Left lung (tissue), 10 donors: ENCODE measurements around the gene F2RL2. TPM values are rescaled to one million over a fixed set of nuclear protein-coding genes. Genes with fewer than 3 reads are reported as not detected.

Experiments
- ATAC-seq: fragments of 200-7000 bp; cut with Tn5 transposase; one replicate; pipeline ENCODE4 v1.9.1; 2020; ENCODE audit warnings: moderate library complexity
- DNase-seq, 4 donors: peaks; one replicate each; pipeline ENCODE4 v3.0.0-alpha.2; 2013 to 2020
- H3K27ac ChIP-seq, 2 donors: fragments of 200-600 bp; sonication (generic) in 1 of 2; one replicate each; pipeline versions ENCODE4 v1.5.0 to v1.8.0; 2020 to 2021
- H3K27me3 ChIP-seq, 2 donors: fragments of 200-600 bp; sonication (generic) in 1 of 2; one replicate each; pipeline versions ENCODE4 v1.5.0 to v1.8.0; 2020 to 2021
- H3K36me3 ChIP-seq, 2 donors: fragments of 200-600 bp; sonication (generic) in 1 of 2; one replicate each; pipeline versions ENCODE4 v1.5.0 to v1.8.0; 2020 to 2021
- H3K4me1 ChIP-seq, 2 donors: fragments of 200-600 bp; one replicate each; pipeline ENCODE4 v1.8.0; 2021
- H3K4me3 ChIP-seq, 2 donors: fragments of 200-600 bp; sonication (generic) in 1 of 2; one replicate each; pipeline versions ENCODE4 v1.5.0 to v1.8.0; 2020 to 2021; ENCODE audit warnings: mild to moderate bottlenecking in 1 of 2
- H3K9me3 ChIP-seq, 2 donors: fragments of 200-600 bp; sonication (generic) in 1 of 2; one replicate each; pipeline versions ENCODE4 v1.5.0 to v1.8.0; 2020 to 2021
- CTCF ChIP-seq, 2 donors: fragments of 200-600 bp; sonication (generic) in 1 of 2; IDR thresholded peaks; one replicate each; pipeline versions ENCODE4 v1.5.0 to v1.8.0; 2021; ENCODE audit warnings: antibody characterized with exemption in 2 of 2
- intact Hi-C, 2 donors: fragments of 100-400 bp; cut with DNase I; formaldehyde crosslinking; loops; one replicate each; pipeline versions ENCODE4 v1.11.2 to v1.14.2; 2022
- polyA plus RNA-seq, 6 donors: library from polyadenylated mRNA; unstranded; fragments of 120-200 nt; gene quantifications; one replicate each; pipeline ENCODE4 v1.2.1, GENCODE V29; 2013; ENCODE audit not compliant: insufficient read length in 6 of 6
- total RNA-seq, 2 donors: library from RNA; stranded (reverse); fragmentation: NEBNext Ultra II Directional; extraction: Animal tissue kit (Norgen Biotek cat#: 25700); gene quantifications; one replicate each; pipeline ENCODE4 v1.2.1, GENCODE V29; 2021
- donor health status: DM: no; HTN: yes; CAD: no.
- donor health status: DM: no; HTN: no; CAD: no.

Gene F2RL2
- total and polyA plus RNA-seq, 8 donors, result 0.10 to 1.8 (median 0.31) TPM

- Histone ChIP-seq H3K9me3 (no peaks in the 10 kb centered on the region), H3K36me3 (peaks cover 0 to 27% of the 10 kb centered on the region in 2 donors), H3K27ac (no peak overlapping the region), H3K4me1 (peaks cover 0 to 3% of the 10 kb centered on the region in 2 donors), H3K27me3 (no peaks in the 10 kb centered on the region), H3K4me3 (no peak overlapping the region)
- ATAC-seq (no peak), DNase-seq (no peak)
- intact Hi-C loops, result no loop called here
- TF ChIP-seq CTCF (IDR thresholded peaks at IDR 0.05), result no peak
These were observed 34.6 kb upstream of the F2RL2 start for GRCh38 chr5:76657683-76658311.

GRCh38 chr5:76657091-76657490 lies 33.9 kb upstream of the F2RL2 start:
- no peak overlapping the region for H3K4me3 ChIP-seq

GRCh38 chr5:76652809-76653414 lies 29.7 kb upstream of the F2RL2 start:
- Histone ChIP-seq H3K9me3 (peaks cover 0 to 20% of the 10 kb centered on the region in 2 donors), H3K36me3 (peaks cover 0 to 21% of the 10 kb centered on the region in 2 donors), H3K4me3 (no peak overlapping the region), H3K27ac (no peak overlapping the region), H3K4me1 (no peaks in the 10 kb centered on the region), H3K27me3 (no peaks in the 10 kb centered on the region)
- no peak for ATAC-seq
- intact Hi-C loops, result no loop called here
- no peak for DNase-seq
- TF ChIP-seq CTCF (IDR thresholded peaks at IDR 0.05), result no peak

More at GRCh38 chr5:76657091-76657490, 33.9 kb upstream of the F2RL2 start:
- no peak for TF ChIP-seq CTCF (IDR thresholded peaks at IDR 0.05)
- Histone ChIP-seq H3K27me3 (no peaks in the 10 kb centered on the region), H3K36me3 (peaks cover 0 to 25% of the 10 kb centered on the region in 2 donors), H3K4me1 (peaks cover 0 to 3% of the 10 kb centered on the region in 2 donors), H3K27ac (no peak overlapping the region), H3K9me3 (no peaks in the 10 kb centered on the region)
- DNase-seq (no peak), ATAC-seq (no peak)
- intact Hi-C loops, result no loop called here

- Histone ChIP-seq H3K36me3 (peaks cover 0 to 23% of the 10 kb centered on the region in 2 donors), H3K9me3 (peaks cover 0 to 20% of the 10 kb centered on the region in 2 donors), H3K27me3 (no peaks in the 10 kb centered on the region), H3K4me3 (no peak overlapping the region), H3K27ac (no peak overlapping the region), H3K4me1 (no peaks in the 10 kb centered on the region)
- intact Hi-C loops, result no loop called here
- ATAC-seq (no peak), DNase-seq (no peak)
- no peak for TF ChIP-seq CTCF (IDR thresholded peaks at IDR 0.05)
These were observed 25.9 kb upstream of the F2RL2 start for GRCh38 chr5:76649140-76649539.

- ATAC-seq (no peak), DNase-seq (no peak)
- TF ChIP-seq CTCF (IDR thresholded peaks at IDR 0.05), result no peak
- Histone ChIP-seq H3K36me3 (peaks cover 0 to 26% of the 10 kb centered on the region in 2 donors), H3K4me1 (peaks cover 0 to 6% of the 10 kb centered on the region in 2 donors), H3K27ac (no peak overlapping the region), H3K4me3 (no peak overlapping the region), H3K9me3 (peaks cover 0 to 3% of the 10 kb centered on the region in 2 donors), H3K27me3 (no peaks in the 10 kb centered on the region)
- intact Hi-C loops, result no loop called here
These were observed 20.2 kb upstream of the F2RL2 start for GRCh38 chr5:76643371-76643770.
